Neural progenitor cell (in vitro differentiated cells): Measurements from ENCODE around the gene MIDN.

Experiments
- CTCF ChIP-seq: fragments of 200-600 bp; sonication (generic); IDR thresholded peaks from 2 replicates; pipeline ENCODE4 v1.5.1; 2017; ENCODE audit warnings: antibody characterized with exemption, mild to moderate bottlenecking
- EZH2 ChIP-seq: fragments of 200-600 bp; sonication (generic); IDR thresholded peaks from 2 replicates; pipeline ENCODE4 v1.6.1; 2017; ENCODE audit warnings: antibody characterized with exemption, mild to moderate bottlenecking, moderate library complexity

- no peak for TF ChIP-seq CTCF
- TF ChIP-seq EZH2, result no peak
These were observed 25.1 kb downstream of the MIDN start for GRCh38 chr19:1273263-1274041.
